ENCODE measurements around the gene TANC2.
A peak's percentile ranks its signal among the peaks of the same experiment; 100 is the strongest.

DNA sequence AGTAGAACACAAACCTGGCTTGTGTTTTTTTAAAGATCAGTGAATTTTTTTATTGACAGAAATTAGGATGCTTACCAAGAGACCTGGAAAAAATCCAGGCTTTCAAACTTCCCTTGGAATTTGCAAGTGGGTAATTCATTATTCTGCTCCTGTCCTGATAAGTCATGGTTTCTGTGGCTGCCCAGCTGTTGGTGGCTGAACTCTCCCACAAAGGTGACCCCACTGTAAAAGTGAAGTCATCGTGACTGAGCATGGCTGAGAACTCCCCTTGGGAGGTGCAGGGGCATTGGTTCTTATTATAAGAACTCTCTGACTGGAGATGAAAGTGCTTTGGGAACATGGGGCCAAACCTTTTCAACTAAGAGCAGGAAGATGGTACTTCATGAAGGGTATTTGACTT is 46.6 kb upstream of the TANC2 start:
- TF ChIP-seq RFX5 (IDR thresholded peaks at IDR 0.05; ENCODE audit: low read depth, low read length) (no peak), ZNF12 (CRISPR knock-in tag; IDR thresholded peaks at IDR 0.05) (no peak), ZNF184 (CRISPR knock-in tag; IDR thresholded peaks at IDR 0.05) (no peak), POLR2A (conservative IDR thresholded peaks at IDR 0.05) (no peak), NFIC (IDR thresholded peaks at IDR 0.05) (peak; percentile 42; the same call in 1 of the 2 replicates), ZNF785 (CRISPR knock-in tag; IDR thresholded peaks at IDR 0.05) (no peak), KDM2B (CRISPR knock-in tag; IDR thresholded peaks at IDR 0.05) (no peak)
- TF ChIP-seq, protein P1, sequence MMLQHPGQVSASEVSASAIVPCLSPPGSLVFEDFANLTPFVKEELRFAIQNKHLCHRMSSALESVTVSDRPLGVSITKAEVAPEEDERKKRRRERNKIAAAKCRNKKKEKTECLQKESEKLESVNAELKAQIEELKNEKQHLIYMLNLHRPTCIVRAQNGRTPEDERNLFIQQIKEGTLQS (IDR thresholded peaks at IDR 0.05): peak; percentile 65
- TF ChIP-seq, protein P1 (CRISPR knock-in tag; conservative IDR thresholded peaks at IDR 0.05): no peak
- TF ChIP-seq, protein P2, sequence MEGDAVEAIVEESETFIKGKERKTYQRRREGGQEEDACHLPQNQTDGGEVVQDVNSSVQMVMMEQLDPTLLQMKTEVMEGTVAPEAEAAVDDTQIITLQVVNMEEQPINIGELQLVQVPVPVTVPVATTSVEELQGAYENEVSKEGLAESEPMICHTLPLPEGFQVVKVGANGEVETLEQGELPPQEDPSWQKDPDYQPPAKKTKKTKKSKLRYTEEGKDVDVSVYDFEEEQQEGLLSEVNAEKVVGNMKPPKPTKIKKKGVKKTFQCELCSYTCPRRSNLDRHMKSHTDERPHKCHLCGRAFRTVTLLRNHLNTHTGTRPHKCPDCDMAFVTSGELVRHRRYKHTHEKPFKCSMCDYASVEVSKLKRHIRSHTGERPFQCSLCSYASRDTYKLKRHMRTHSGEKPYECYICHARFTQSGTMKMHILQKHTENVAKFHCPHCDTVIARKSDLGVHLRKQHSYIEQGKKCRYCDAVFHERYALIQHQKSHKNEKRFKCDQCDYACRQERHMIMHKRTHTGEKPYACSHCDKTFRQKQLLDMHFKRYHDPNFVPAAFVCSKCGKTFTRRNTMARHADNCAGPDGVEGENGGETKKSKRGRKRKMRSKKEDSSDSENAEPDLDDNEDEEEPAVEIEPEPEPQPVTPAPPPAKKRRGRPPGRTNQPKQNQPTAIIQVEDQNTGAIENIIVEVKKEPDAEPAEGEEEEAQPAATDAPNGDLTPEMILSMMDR (IDR thresholded peaks at IDR 0.05 in 2 of 3, conservative IDR thresholded peaks at IDR 0.05 in 1 of 3; ENCODE audit: insufficient read depth in 2 of 3, low read depth in 1 of 3, low read length in 3 of 3): no peak
- TF ChIP-seq, protein P3, sequence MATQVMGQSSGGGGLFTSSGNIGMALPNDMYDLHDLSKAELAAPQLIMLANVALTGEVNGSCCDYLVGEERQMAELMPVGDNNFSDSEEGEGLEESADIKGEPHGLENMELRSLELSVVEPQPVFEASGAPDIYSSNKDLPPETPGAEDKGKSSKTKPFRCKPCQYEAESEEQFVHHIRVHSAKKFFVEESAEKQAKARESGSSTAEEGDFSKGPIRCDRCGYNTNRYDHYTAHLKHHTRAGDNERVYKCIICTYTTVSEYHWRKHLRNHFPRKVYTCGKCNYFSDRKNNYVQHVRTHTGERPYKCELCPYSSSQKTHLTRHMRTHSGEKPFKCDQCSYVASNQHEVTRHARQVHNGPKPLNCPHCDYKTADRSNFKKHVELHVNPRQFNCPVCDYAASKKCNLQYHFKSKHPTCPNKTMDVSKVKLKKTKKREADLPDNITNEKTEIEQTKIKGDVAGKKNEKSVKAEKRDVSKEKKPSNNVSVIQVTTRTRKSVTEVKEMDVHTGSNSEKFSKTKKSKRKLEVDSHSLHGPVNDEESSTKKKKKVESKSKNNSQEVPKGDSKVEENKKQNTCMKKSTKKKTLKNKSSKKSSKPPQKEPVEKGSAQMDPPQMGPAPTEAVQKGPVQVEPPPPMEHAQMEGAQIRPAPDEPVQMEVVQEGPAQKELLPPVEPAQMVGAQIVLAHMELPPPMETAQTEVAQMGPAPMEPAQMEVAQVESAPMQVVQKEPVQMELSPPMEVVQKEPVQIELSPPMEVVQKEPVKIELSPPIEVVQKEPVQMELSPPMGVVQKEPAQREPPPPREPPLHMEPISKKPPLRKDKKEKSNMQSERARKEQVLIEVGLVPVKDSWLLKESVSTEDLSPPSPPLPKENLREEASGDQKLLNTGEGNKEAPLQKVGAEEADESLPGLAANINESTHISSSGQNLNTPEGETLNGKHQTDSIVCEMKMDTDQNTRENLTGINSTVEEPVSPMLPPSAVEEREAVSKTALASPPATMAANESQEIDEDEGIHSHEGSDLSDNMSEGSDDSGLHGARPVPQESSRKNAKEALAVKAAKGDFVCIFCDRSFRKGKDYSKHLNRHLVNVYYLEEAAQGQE (IDR thresholded peaks at IDR 0.05; ENCODE audit: borderline replicate concordance): no peak
- TF ChIP-seq, protein P3 (CRISPR knock-in tag; IDR thresholded peaks at IDR 0.05; ENCODE audit: low read depth): no peak
